Endothelial cell of hepatic sinusoid (primary cell): ENCODE results near the gene PACRG.

Experiments used
- in situ Hi-C: cut with HindIII; loops from 2 replicates; pipeline ENCODE4 v1.10.0; 2017; ENCODE audit warnings: low sequenced_read_pairs

Gene PACRG

DNA sequence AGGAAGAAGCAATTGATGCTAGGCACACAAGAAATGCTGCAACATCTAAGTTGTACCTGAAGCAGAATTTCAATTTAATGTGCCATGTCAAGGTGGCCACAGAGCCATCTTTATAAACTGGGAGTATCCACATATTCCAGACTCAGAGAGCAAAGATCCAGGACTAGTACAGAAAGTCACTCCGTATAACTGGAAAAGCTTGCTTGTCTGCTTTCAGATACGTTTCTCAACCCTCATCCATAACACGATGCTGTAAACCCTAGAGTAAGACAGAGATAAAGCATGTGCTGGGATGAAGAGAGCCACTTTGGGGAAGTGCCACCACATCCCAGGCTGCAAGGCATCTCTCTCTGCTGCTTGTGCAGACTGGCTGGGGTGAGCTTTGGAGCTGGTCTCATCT lies 134.7 kb downstream of the PACRG start:
- in situ Hi-C loops = no loop called here

DNA sequence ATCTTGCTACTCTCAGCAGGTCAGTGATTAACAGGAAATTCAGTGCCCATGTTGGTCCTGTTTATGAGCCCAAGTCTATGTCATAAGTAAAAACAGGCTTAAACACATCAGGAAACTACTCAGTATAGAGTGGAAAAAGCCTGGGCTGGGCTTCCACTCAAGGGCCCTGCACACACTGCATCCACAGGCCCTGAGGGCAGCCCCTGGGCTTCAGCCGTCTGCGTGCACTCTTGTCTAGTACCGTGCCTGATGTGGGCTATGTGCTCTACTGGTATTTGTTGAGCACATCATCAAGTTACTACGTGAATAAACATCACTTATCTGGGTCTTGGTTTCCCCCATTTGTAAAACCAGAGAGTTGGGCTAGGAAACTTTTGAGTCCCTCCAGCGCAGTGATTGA lies 135.2 kb downstream of the PACRG start:
- in situ Hi-C loops = no loop called here

DNA sequence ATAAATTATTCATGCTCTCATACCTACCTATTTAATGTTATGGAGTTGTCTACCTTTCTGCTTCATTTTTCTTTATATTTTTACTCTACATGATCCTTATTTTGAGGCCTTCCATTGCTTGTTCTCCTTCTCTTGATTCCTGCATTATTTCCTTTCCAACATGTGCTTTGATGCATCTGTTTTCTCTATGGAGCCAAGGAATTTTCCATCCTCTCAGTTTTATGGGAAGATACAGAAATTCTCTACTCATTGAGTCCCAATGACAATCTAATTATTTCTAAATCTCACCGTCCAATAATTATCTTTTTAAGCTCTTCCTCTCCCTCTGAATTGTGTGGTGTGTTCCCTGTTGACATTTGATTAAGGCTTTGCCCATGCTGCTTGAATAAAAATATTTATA lies 136.0 kb downstream of the PACRG start:
- in situ Hi-C loops = no loop called here

DNA sequence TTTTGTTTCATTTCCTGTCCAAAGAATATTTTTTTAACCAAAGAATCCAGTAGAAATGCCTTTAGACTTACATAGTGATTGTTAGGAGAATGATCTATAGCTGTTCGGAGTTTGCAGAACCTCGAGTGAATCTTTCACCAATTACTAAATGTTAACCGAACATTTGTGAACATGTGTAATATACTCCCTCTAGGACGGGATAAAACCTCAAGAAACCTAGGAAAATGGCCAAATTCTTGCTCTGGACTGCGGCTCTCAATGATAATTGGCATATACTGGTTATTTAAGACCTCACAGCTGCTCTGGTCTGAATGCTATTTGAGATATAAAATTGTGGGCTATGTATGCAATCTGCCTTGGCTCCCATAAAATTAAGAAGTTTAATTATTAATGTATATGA lies 137.1 kb downstream of the PACRG start:
- in situ Hi-C loops = no loop called here

DNA sequence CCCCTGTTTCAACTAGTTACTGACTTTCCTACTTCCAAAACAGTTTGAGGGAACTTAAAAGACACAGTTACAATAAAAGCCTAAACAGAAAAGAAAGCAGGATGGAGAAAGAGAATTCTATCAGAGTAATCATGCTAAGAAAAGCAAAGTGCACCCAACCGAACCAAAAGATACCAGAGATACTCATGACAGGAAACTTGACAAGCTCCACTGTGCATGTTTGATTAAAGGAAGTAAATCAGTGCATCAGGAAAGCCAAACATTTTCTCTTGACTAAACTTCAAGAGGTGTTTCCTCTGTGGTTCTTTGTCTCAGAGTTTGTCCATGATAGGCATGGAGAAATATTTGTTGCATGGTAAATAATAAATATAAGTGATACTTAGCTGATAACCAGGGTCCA lies 138.9 kb downstream of the PACRG start:
- in situ Hi-C loops = no loop called here

DNA sequence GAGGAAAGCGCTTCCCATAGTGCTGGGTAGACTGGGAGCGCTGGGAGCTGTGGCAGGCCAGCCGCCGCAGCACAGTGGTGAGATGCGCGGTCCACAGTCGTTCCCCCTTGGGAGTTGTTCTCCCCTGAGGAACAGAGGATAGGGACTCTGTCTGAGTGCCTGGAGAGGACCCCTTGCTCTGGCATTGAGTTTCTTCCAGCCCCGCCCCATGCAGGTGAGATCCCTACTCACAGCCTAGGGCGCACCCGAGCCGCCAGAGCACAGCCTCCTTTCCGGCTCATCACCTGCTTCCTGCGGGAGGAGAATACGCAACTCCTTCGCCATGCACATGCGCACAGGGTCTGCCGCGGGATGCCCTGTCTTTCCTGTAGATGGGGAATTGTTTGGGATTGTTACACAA lies 140.6 kb downstream of the PACRG start:
- in situ Hi-C loops = no loop called here

DNA sequence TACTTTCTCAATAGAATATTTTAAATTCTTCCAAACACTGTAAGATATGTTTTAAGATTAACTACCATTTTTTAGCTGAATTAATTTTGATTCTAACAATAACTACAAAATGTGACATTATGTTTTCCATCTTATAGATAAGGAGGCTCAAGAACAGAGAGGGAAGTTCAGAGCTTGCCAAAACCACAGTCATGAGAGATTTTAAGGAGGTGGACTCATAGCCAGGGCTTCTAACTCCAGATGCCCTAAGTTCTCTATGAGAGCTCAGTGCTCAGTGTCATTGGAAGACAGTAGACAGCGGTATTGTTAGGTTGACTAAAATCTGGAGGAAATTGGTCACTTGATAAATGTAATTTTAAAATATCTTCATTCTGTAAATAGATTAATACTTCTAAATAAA lies 144.2 kb downstream of the PACRG start:
- in situ Hi-C loops = no loop called here

DNA sequence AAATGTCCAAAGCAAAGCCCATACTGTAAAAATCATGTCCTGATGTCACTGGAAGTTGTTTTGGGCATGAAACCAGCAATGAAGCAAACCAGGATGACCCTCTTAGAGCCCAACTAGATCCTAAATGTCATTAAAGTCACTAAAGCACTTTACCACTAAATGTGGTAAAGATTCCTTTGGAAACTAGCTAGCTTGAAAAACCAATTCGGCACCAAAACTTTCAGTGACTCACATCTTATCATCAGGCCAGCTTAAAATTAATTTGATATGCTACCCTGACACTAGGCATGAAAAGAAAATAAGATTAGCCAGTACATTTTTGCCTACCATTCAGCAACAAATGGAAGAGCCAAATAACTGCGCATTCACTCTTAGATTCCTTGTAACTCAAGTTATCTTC lies 145.8 kb downstream of the PACRG start:
- in situ Hi-C loops = no loop called here

DNA sequence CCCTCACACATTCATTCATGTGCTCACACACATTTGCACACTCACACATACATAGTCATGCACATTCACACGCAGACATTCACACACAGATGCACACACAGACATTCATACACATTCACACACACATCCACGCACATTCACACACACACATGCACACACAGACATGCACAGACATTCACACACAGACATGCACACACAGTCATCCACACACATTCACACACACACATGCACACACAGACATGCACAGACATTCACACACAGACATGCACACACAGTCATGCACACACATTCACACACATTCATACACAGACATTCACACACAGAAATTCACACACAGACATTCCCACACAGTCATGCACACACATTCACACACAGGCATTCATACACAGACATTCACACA lies 147.3 kb downstream of the PACRG start:
- in situ Hi-C loops = loop anchor here (5.0 kb wide), 1 partner anchor 78 kb away; no protein-coding TSS in a partner anchor

DNA sequence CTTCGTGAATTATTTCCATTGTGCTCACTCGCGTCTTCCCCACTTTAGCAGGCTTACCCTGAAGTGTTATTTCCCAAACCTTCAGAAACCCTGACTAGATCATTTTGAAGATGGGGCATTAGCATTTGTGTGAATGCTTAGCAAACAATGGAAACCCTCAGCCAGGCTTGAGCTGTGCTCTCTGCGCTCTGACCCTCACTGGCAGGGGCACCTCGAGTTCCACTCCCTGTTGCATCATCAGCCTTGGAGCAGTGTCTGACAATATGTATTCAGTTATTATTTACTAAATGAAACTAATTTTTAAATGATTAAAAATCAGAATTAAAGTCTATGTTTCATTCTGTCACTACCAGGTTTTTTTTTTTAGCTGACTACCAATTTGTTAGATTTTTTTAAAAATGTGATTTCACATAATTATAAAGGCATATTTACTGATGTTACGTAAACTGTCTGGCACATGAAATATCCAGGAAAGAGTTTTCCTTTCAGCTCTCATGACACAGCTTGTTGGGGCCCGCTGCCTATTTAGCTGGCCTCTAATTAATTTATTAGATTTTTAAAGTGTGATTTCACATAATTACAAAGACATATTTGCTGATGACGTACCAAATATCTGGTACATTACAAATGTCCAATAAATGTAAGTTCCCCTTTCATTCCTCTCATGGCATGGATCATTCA lies 155.2 kb downstream of the PACRG start:
- in situ Hi-C loops = no loop called here

DNA sequence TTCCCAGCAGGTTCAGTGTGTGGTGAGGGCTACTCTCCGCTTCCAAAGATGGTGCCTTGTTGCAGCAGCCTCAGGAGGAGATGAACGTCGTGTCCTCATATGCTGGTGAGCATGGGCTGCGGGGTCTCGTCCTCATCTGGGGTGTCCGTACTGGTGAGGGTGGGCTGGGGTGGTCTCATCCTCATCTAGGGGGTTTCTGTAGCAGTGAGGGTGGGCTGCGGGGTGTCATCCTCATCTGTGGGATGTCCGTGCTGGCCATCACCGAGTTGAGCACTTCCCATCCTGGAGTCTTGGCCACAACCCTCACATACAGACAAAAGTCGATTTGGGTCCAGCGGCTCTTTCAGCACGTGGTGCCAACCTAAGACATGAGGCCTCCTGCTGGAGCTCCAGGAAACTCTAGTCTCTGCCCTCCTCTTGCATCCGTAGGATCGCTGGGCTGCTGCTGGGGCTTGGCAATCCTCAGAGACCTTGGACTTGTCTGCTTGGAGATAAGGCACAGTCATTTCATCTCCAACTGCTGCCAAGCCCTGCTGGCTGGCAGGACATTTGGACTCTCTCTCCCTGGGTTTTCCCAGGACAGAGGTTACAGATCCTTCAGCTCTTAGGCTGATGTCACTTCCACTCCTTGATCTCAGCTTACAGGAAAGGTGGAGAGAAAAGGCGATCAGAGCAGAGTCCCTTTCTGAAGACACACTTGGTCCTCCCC lies 160.4 kb downstream of the PACRG start:
- in situ Hi-C loops = no loop called here

DNA sequence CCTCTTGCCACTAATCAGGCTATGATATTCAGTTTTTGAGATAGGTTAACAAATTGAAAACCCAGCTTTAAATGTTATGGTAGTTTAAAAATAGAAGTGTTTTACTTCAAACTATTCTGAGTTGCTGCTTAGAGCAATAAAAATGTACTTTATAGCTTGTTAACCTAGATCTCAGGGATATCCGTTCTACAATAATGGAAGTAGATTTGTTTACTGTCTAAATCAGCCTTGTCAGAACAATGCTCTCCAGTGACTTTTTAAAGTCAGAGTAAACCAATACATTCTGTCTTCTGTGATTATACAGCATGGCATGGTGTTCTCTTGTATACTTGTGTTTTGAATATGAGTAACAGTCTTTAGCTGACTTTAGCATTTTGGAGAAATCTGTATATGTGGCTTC lies 161.5 kb downstream of the PACRG start:
- in situ Hi-C loops = no loop called here

DNA sequence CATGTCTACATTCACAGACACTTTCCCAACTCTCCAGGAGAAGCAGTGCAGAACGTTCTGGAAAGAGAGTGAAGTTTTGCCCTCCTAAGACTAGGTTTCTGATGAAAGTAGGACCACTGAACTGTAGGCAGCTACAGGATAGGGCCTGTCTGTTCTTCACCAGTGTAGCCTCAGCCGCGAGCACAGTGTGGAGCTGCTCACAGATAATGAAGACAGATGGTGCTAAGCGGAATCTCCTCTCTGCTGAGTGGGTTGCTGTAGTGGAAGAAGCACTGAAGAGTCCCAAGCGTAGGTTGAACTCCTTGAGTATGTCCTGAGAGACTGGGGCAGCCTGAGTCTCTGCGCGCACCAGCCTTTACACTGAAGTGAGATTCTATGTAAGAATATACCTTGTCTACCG lies 170.2 kb downstream of the PACRG start:
- in situ Hi-C loops = no loop called here

DNA sequence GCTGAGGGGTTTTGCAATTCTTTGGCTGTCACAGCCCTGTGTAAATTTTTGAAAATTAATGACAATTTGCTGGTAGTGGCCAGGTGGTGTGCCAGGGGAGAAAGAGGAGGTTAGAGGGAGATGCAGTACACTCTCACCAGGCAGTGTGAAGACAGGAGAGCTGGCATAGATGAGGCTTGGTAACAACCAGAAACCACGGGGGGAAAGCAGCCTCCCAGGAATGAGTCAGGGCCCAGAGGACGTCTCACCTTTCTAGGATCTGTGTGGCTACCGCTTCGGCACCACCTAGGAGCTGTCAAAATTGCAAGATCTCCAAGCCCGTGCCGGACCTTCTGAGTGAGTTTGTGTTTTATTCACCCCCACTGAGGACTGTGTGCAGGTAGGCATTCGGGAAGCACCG lies 171.4 kb downstream of the PACRG start:
- in situ Hi-C loops = no loop called here

DNA sequence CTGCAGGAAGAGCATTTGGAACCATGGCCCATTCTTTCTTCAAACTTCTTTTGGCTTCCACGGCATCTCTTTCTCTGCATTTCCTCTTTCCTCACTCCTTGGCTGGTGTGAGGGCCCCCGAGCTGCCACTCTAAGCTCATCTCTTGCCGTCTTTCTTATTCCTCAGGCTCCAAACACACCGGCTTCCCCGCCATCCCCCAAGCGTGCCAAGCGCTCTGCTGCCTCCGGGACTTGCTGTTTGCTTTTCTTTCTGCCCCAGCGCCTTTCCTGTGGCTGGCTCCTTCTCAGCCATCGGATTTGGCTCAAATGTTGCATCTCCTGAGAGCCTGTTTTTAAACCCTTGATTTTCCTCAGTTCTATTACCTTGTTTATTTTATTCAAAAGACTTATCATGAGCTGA lies 172.7 kb downstream of the PACRG start:
- in situ Hi-C loops = no loop called here

DNA sequence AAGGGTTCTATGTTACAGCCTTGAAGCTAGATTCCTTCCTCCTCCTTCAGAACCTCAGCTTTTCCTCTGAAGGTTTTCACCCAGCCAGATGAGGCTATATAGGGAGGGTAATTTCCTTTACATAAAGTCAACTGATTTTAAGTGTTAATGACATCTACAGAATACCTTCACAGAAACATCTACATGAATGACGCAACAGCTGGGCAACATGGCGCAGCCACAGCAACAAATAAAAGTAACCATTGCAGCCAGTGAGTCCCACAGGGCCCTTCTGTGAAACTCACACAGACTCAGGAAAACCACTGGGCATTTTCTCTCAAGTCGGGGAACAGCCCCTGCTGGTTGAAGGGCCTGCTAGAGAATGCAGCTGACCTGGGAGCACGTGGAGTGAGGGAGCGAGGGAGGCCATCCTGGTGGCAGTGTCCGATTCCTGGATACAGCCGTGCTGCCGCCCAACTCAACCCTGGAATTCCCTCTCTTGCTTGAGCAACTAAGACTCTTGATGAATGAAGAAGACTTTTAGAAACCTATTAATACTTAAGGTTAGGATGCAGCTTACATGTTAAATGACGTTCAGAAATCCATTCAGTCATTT lies 176.4 kb downstream of the PACRG start:
- in situ Hi-C loops = no loop called here

DNA sequence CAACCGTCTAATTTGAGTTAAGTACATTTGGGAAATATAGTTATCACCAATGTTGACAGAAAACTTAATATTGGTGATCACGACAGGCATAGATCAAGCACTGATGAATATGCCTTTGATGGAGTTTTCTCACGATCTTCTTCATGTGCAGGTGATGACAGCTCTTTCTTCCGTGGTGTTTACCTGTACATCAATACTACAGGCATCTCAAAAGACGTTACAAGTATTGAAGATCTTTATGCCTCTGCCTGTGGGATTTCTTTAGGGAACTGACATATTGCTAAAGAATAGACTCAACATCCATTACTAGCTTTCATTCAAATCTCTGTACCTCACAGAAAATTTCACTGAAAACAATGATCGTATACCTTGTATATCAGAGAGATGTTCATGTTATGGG lies 178.7 kb downstream of the PACRG start:
- in situ Hi-C loops = no loop called here

DNA sequence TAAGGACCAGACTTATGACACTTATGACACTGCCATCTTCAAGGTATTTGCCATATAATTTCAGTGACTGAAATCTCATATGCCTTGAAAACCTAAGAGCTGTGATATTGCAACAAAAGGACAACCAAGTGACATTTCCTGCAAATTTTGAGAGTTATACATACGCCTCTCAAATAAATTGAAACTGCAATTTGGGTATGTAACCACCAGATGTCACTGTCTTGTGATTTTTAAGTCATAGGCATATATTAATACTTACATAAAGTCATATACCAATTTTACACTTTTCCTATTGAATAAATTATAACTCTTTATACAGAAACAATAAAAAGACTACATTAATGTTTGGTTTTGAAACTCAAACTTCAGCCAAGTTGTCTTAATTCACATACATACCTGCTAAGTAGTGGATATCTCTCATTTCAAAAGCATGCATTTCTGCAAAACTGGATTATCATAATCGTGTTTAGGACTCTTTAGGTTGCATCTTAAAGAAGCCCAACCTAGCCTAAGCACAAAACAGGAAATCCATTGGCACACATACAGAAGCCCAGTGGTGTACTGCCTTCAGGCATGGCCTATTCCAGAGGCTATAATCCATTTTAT lies 180.2 kb downstream of the PACRG start:
- in situ Hi-C loops = no loop called here

DNA sequence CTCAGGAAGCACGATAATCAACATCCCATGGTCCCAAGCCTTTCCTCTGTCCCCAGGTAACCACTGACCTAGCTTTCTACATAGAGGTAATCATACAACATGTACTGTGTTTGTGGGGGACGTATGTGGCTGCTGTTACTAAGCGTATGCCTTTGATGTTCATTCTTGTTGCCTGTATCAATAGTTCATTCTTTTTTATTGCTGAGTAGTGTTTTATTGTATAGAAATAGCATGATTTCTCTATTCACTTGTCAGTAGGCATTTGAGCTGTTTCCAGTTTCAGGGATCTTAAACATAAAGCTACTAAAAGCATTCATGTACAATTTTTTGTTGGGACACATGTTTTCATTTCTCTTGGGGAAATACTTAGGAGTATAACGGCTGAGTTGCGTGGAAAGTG lies 185.4 kb downstream of the PACRG start:
- in situ Hi-C loops = no loop called here

DNA sequence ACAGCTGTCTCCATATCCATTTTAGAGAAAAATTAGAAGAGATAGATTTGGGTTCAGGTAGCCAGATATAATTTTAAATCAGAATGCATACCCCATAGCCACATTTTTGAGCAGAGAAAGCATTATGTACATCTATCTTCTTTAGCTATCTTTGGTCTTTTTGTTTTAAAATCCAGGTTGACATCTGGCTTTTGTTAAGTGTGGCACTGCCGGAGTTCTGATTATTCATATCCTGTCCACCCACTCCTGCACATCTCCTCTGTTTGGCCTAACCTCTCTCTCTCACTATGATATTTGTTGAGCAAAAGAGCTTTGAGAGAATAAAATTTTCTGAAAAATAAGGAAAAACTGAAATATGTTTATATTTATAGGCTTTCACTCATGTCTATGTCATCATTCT lies 189.7 kb downstream of the PACRG start:
- in situ Hi-C loops = no loop called here

DNA sequence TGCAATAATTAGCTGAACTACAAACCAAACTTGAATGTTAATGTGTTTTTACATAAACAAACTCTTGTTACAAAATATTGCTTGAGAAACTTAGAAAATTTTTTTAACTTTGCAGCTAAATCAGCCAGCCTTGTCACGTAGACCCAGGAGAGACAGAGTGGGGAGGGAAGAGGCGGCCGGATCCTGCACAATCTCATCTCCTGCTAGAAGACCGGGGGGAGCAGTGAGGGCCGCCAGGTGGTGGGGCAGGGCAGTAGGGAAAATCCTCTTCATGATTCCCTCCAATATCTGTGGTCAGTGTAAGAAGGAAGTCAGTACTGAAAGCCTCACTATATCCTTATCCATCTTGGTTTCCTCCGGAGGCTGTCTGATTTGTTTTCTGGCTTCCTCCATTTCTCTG lies 193.3 kb downstream of the PACRG start:
- in situ Hi-C loops = no loop called here

DNA sequence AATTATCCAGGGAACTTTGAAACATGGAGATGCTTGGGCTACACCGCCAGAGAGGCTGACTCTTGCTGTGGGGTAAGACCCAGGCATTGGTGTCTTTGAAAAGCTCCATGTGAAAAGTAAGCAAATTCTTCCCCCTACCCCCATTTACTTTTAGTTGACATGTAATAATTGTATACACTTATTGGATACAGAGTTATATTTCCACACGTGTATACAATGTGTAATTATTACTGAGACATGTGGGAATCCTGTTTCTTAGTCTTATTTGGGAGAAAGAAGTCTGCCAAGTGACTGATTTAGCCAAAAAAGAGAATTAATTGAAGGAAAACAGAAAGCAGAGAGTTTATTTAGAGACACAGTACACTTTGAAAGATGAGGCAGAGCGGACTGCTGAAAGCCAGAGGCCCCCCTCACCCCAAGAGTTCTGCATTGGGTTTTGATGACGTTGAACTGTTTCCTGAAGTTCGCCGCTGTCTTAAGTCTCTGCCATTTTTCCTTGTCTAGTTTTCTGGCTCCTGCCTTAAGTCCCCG lies 193.8 kb downstream of the PACRG start:
- in situ Hi-C loops = no loop called here
